Omental fat pad (tissue), 4 donors: ENCODE results near the gene ZNF669. TPM values are rescaled to one million over a fixed set of nuclear protein-coding genes. Genes with fewer than 3 reads are reported as not detected.

Experiments
- ATAC-seq: fragments of 150-250 bp; one replicate; pipeline ENCODE4 v1.9.1; 2016; ENCODE audit warnings: mild to moderate bottlenecking, moderate library complexity; ENCODE audit not compliant: low FRiP score
- DNase-seq: peaks from one replicate; pipeline ENCODE4 v3.0.0-alpha.2; 2019; ENCODE audit warnings: low spot score
- total RNA-seq, 4 donors: library from RNA; depleted of rRNA; stranded (reverse); fragments of >200 nt; gene quantifications; one replicate each; pipeline ENCODE4 v1.1.0, GENCODE V29; 2016
- TF ChIP-seq, protein P1 (sequence below), 3 donors: fragments of 450-650 bp; IDR thresholded peaks; one replicate each; pipeline ENCODE4 v1.5.1; 2016 to 2017; ENCODE audit warnings: antibody characterized with exemption in 3 of 3, mild to moderate bottlenecking in 3 of 3, moderate library complexity in 2 of 3

Gene ZNF669
- total RNA-seq, 4 donors from 2014 or later, result 4.0 to 9.1 (median 6.3) TPM

DNA sequence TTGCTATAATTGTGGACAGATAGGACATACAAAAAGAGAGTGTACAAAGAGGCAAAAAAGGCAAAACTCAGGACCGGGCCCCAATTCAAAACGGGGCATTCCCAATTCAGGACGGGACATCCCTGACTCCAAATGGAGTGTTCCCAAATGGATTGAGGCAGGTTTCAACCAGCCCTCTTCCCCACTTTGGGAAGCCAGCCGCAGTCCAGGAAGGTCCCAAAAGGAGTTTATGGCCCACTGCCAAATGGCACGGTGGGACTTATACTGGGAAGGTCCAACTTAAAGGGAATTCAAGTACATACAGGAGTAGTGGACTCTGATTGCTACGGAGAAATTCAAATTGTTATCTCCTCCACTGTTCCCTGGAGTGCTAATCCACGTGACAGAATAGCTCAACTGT lies 3.5 kb upstream of the ZNF669 start:
- TF ChIP-seq, protein P1, sequence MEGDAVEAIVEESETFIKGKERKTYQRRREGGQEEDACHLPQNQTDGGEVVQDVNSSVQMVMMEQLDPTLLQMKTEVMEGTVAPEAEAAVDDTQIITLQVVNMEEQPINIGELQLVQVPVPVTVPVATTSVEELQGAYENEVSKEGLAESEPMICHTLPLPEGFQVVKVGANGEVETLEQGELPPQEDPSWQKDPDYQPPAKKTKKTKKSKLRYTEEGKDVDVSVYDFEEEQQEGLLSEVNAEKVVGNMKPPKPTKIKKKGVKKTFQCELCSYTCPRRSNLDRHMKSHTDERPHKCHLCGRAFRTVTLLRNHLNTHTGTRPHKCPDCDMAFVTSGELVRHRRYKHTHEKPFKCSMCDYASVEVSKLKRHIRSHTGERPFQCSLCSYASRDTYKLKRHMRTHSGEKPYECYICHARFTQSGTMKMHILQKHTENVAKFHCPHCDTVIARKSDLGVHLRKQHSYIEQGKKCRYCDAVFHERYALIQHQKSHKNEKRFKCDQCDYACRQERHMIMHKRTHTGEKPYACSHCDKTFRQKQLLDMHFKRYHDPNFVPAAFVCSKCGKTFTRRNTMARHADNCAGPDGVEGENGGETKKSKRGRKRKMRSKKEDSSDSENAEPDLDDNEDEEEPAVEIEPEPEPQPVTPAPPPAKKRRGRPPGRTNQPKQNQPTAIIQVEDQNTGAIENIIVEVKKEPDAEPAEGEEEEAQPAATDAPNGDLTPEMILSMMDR (IDR thresholded peaks at IDR 0.05), result no peak
- ATAC-seq, result no peak
- no peak for DNase-seq

DNA sequence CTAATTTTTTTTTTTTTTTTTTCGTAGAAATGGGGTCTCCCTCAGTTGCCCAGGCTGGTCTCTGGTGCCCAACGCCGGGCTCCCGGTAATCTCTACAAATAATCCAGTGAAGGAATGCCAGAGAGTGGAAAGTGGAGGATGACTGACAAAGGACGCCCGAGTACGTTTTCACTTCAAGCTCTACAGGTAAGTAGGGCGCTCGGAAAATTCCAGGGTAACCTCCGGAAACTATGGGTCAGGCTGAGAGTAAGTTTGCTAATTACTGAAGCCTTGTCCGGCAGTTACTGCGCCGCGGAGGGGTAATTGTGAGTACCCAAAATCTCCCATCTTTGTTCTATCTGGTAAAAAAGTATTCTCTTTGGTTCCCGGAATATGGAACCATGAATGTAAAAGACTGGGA lies 1.8 kb upstream of the ZNF669 start:
- TF ChIP-seq, protein P1 (IDR thresholded peaks at IDR 0.05), result no peak
- ATAC-seq (no peak), DNase-seq (no peak)

DNA sequence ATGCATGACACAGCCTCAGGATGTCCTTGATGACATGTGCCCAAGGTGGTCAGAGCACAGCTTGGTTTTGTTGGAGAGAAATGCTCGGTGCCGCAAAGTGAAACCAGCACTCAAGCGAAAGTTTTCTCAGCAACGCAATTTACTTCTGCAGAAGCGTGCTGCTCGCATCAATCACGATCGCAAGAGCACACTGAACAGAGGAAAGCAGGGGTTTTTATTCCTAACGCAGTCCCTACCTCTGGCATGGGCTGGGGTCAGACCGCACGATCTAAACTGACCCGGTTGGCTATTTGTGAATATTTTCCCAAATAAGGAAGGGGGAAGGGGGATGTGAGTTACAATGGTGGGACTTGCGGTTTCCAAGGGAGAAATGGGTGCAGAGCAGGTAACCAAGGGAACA lies 809 bp upstream of the ZNF669 start:
- TF ChIP-seq, protein P1 (IDR thresholded peaks at IDR 0.05), result no peak
- no peak for DNase-seq
- no peak for ATAC-seq

DNA sequence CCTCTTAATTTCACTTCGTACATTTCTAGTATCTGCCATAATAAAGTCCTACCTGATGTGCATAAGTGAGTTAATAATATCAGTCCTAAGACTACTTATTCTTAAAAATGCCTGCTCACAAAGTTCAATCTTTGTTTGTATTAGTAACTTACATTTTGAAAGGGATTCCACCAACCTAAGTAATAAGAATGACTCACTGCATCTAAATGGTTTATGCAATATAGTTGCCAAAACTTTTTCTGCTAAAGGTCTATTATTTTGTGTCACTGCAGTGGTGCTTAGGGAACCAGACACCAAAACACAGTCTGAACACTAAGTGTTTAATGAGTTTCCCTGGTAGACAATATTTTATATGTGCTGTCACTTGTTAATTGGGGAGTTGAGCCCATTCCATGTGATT lies 1.8 kb downstream of the ZNF669 start:
- no peak for ATAC-seq
- TF ChIP-seq, protein P1 (IDR thresholded peaks at IDR 0.05), result no peak
- no peak for DNase-seq

DNA sequence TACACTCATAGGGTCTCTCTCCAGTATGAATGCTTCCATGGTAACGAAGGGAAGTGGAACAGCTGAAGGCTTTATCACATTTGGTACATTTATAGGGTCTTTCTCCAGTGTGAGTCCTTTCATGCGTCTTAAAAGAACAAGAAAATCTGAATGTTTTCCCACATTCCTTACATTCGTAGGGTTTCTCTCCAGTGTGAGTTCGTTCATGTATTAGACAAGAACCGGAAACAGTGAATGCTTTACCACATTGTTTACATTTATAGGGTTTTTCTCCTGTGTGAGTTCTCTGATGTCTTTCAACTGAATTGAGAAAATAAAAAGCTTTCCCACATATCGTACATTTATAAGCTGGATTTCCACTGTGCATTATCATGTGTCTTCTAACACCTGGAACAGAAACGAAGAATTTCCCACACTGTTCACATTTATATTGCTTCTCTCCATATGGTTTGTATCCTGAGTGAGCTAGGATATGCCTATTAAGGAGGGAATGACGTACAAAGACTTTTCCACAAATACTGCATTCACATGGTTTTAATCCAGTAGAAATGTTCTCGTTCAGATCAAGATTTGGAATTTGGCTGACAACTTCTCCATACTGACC lies 3.4 kb downstream of the ZNF669 start:
- TF ChIP-seq, protein P1 (IDR thresholded peaks at IDR 0.05), result no peak

DNA sequence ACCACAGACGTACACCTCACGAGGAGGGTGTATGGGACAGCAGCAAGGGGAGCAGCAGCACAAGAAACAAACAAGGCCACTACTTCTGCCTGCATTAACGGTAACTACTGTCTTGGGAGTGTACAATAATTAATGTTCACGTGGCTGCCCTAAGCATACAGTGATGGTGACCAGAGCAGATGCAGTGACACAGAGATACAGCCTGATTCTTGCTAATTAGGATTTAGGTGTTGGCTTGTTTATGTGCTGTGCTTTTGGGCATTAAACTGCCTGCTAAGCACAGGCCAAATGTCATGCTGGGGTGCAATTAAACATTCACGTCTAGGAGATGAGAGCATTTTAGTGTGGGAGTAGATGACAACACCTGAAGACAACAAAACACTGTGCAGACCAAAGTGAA lies 7.2 kb downstream of the ZNF669 start:
- TF ChIP-seq, protein P1 (IDR thresholded peaks at IDR 0.05), result no peak
- ATAC-seq, result no peak
- no peak for DNase-seq

More for the DNA sequence above, 3.4 kb downstream of the ZNF669 start:
- DNase-seq, result no peak
- ATAC-seq, result no peak

DNA sequence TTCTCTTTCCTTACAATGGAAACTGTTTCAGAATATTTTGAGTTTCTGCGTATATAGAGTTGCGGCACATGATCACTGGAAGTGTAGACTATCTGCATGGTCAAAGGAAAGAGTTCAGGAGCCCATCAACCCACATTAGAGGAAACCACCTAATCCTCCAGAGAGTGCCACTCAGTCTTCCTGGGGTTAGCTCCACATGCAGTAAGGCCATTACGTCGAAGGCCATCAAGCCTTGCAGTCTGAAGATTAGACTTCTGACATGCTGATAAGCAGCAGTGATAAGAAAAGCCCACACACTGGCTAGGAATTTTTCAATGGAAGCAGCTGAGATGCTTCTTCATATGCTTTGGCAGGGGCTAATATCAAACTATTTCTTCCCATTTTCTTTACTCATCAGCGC lies 7.6 kb downstream of the ZNF669 start:
- TF ChIP-seq, protein P1 (IDR thresholded peaks at IDR 0.05), result no peak
- DNase-seq (no peak), ATAC-seq (no peak)
